Gastrocnemius medialis (tissue), 4 donors: Measurements from ENCODE around the gene CASP9.

Experiments used
- CTCF ChIP-seq, 5 experiments: fragments of 450-650 bp in 3 of 5; fragments of 200-600 bp in 2 of 5; sonication (generic) in 2 of 5; IDR thresholded peaks in 4 of 5; conservative IDR thresholded peaks in 1 of 5; 1 replicate in 4 of 5; 2 replicates in 1 of 5; pipeline ENCODE4 v1.5.1; 2016 to 2019; ENCODE audit warnings: antibody characterized with exemption in 5 of 5, mild to moderate bottlenecking in 3 of 5, moderate library complexity in 3 of 5
- POLR2A ChIP-seq, 2 donors: fragments of 450-650 bp; IDR thresholded peaks; one replicate each; pipeline ENCODE4 v1.6.1; 2017; ENCODE audit warnings: antibody characterized with exemption in 2 of 2, mild to moderate bottlenecking in 2 of 2, moderate library complexity in 2 of 2

- TF ChIP-seq CTCF (IDR thresholded peaks at IDR 0.05 in 4 of 5, conservative IDR thresholded peaks at IDR 0.05 in 1 of 5) (no peak), POLR2A (IDR thresholded peaks at IDR 0.05) (no peak)
Measured at GRCh38 chr1:15515022-15515663, 8.9 kb downstream of the CASP9 start.
